ENCODE measurements around the gene IL11RA.

- TF ChIP-seq PHF8 (IDR thresholded peaks at IDR 0.05; ENCODE audit: borderline replicate concordance, low read length) (no peak), USF1 (CRISPR knock-in tag; IDR thresholded peaks at IDR 0.05) (no peak), SP1 (CRISPR knock-in tag; IDR thresholded peaks at IDR 0.05) (no peak), KDM1A (IDR thresholded peaks at IDR 0.05) (no peak)
These were observed 32.2 kb downstream of the IL11RA start for GRCh38 chr9:34684145-34684544.
